Measurements from ENCODE around the gene DCLK3.

The DCLK3 gene

GRCh38 chr3:36740787-36741186 is 23.6 kb downstream of the DCLK3 start:
- no peaks in the 10 kb centered on the region for H3K4me1 ChIP-seq (ENCODE audit: low read length)
- no peaks in the 10 kb centered on the region for H3K9me2 ChIP-seq (replicated peaks; ENCODE audit: insufficient read depth, low read length)
- H3K79me2 ChIP-seq (ENCODE audit: low read length): no peaks in the 10 kb centered on the region
- H3K36me3 ChIP-seq (replicated peaks; ENCODE audit: insufficient read depth, low read length): no peaks in the 10 kb centered on the region
- H3K27me3 ChIP-seq (replicated peaks; ENCODE audit: insufficient read depth, low read length): no peaks in the 10 kb centered on the region
- no peak for DNase-seq
- no peak overlapping the region for H3K27ac ChIP-seq (ENCODE audit: low read length)
- no peak overlapping the region for H3K4me2 ChIP-seq (ENCODE audit: low read depth, low read length)
- TF ChIP-seq EZH2phosphoT487 (IDR thresholded peaks at IDR 0.05; ENCODE audit: low read length): no peak
- no peak overlapping the region for H2AFZ ChIP-seq (ENCODE audit: low read length)
- H4K20me1 ChIP-seq (ENCODE audit: insufficient read depth, low read length): no peaks in the 10 kb centered on the region
- no peak overlapping the region for H3K9ac ChIP-seq (ENCODE audit: low read length)
- H3K9me3 ChIP-seq (replicated peaks; ENCODE audit: insufficient read depth, low read length): no peaks in the 10 kb centered on the region
- no peak overlapping the region for H3K4me3 ChIP-seq (ENCODE audit: low read length)
- H3F3A ChIP-seq (ENCODE audit: insufficient read depth, low read length): no peaks in the 10 kb centered on the region

GRCh38 chr3:36738702-36739101 is 25.7 kb downstream of the DCLK3 start:
- no peaks in the 10 kb centered on the region for H4K20me1 ChIP-seq (ENCODE audit: insufficient read depth, low read length)
- no peaks in the 10 kb centered on the region for H3K4me1 ChIP-seq (ENCODE audit: low read length)
- no peaks in the 10 kb centered on the region for H3K9me3 ChIP-seq (replicated peaks; ENCODE audit: insufficient read depth, low read length)
- no peaks in the 10 kb centered on the region for H3F3A ChIP-seq (ENCODE audit: insufficient read depth, low read length)
- no peak overlapping the region for H3K4me3 ChIP-seq (ENCODE audit: low read length)
- no peaks in the 10 kb centered on the region for H3K27me3 ChIP-seq (replicated peaks; ENCODE audit: insufficient read depth, low read length)
- no peaks in the 10 kb centered on the region for H3K9me2 ChIP-seq (replicated peaks; ENCODE audit: insufficient read depth, low read length)
- no peak overlapping the region for H3K4me2 ChIP-seq (ENCODE audit: low read depth, low read length)
- TF ChIP-seq EZH2 (optimal IDR thresholded peaks at IDR 0.05; ENCODE audit: low read depth, low read length) (no peak), CTCF (IDR thresholded peaks at IDR 0.05; ENCODE audit: low read length) (no peak)
- H3K36me3 ChIP-seq (replicated peaks; ENCODE audit: insufficient read depth, low read length): no peaks in the 10 kb centered on the region
- H3K27ac ChIP-seq (ENCODE audit: low read length): no peak overlapping the region
- H2AFZ ChIP-seq (ENCODE audit: low read length): no peak overlapping the region
- H3K9ac ChIP-seq (ENCODE audit: low read length): no peak overlapping the region
- no peaks in the 10 kb centered on the region for H3K79me2 ChIP-seq (ENCODE audit: low read length)
- DNase-seq: no peak

DNA sequence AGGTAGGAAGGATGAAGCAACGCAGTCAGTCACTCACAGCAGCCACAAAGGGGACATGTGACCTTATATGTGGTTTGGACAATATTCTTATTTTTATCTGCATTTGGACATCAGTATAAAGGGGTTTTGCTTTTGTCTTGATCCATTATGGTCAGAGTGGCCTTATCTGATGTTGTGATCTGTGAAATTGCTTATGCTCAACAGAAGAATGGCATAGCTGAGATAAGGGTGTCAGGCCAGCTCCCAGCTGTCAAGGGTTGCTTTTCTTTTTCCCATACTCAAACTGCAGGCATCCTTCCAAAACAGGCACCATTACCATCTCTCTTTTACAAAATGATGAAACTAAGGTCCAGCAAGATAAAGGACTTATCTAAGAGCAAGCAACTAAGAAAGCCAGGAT is 28.1 kb downstream of the DCLK3 start:
- no peaks in the 10 kb centered on the region for H3K79me2 ChIP-seq (ENCODE audit: low read length)
- H3K4me3 ChIP-seq (ENCODE audit: low read length): no peak overlapping the region
- H3K27ac ChIP-seq (ENCODE audit: low read length): no peak overlapping the region
- no peaks in the 10 kb centered on the region for H3K27me3 ChIP-seq (replicated peaks; ENCODE audit: insufficient read depth, low read length)
- TF ChIP-seq CTCF (IDR thresholded peaks at IDR 0.05; ENCODE audit: low read length) (no peak), EZH2phosphoT487 (IDR thresholded peaks at IDR 0.05; ENCODE audit: low read length) (no peak), EZH2 (optimal IDR thresholded peaks at IDR 0.05; ENCODE audit: low read depth, low read length) (no peak)
- DNase-seq: no peak
- no peaks in the 10 kb centered on the region for H3K4me1 ChIP-seq (ENCODE audit: low read length)
- H3F3A ChIP-seq (ENCODE audit: insufficient read depth, low read length): no peaks in the 10 kb centered on the region
- H3K9me3 ChIP-seq (replicated peaks; ENCODE audit: insufficient read depth, low read length): no peaks in the 10 kb centered on the region
- H3K9ac ChIP-seq (ENCODE audit: low read length): no peak overlapping the region
- H3K4me2 ChIP-seq (ENCODE audit: low read depth, low read length): no peak overlapping the region
- no peak overlapping the region for H2AFZ ChIP-seq (ENCODE audit: low read length)
- H3K36me3 ChIP-seq (replicated peaks; ENCODE audit: insufficient read depth, low read length): no peaks in the 10 kb centered on the region
- no peaks in the 10 kb centered on the region for H3K9me2 ChIP-seq (replicated peaks; ENCODE audit: insufficient read depth, low read length)
- no peaks in the 10 kb centered on the region for H4K20me1 ChIP-seq (ENCODE audit: insufficient read depth, low read length)

- Histone ChIP-seq H3K9me2 (replicated peaks; ENCODE audit: insufficient read depth, low read length) (no peaks in the 10 kb centered on the region), H3K79me2 (ENCODE audit: low read length) (no peaks in the 10 kb centered on the region), H3F3A (ENCODE audit: insufficient read depth, low read length) (no peaks in the 10 kb centered on the region), H2AFZ (ENCODE audit: low read length) (no peak overlapping the region), H3K9me3 (replicated peaks; ENCODE audit: insufficient read depth, low read length) (no peaks in the 10 kb centered on the region), H4K20me1 (ENCODE audit: insufficient read depth, low read length) (no peaks in the 10 kb centered on the region), H3K4me2 (ENCODE audit: low read depth, low read length) (no peak overlapping the region), H3K27ac (ENCODE audit: low read length) (no peak overlapping the region), H3K27me3 (replicated peaks; ENCODE audit: insufficient read depth, low read length) (no peaks in the 10 kb centered on the region), H3K4me3 (ENCODE audit: low read length) (no peak overlapping the region), H3K4me1 (ENCODE audit: low read length) (no peaks in the 10 kb centered on the region), H3K9ac (ENCODE audit: low read length) (no peak overlapping the region), H3K36me3 (replicated peaks; ENCODE audit: insufficient read depth, low read length) (no peaks in the 10 kb centered on the region)
- TF ChIP-seq CTCF (IDR thresholded peaks at IDR 0.05; ENCODE audit: low read length): no peak
- no peak for TF ChIP-seq EZH2 (optimal IDR thresholded peaks at IDR 0.05; ENCODE audit: low read depth, low read length)
- TF ChIP-seq EZH2phosphoT487 (IDR thresholded peaks at IDR 0.05; ENCODE audit: low read length): no peak
- DNase-seq: no peak
These were observed 29.6 kb downstream of the DCLK3 start for GRCh38 chr3:36734742-36735141.

All from MM.1S (cell line).